Mucosa of descending colon (tissue), 3 donors: ENCODE data around the gene VPS13D. TPM values are rescaled to one million over a fixed set of nuclear protein-coding genes. Genes with fewer than 3 reads are reported as not detected.
A peak's percentile ranks its signal among the peaks of the same experiment; 100 is the strongest.
"Not testable (repeated sequence)": the region's sequence is repeated elsewhere in the genome, so short reads cannot be mapped to it uniquely, and the experiment has no call there.

Experiments
- ATAC-seq: fragments of 200-7000 bp; cut with Tn5 transposase; one replicate; pipeline ENCODE4 v1.9.1; 2020; ENCODE audit warnings: mild to moderate bottlenecking, moderate library complexity
- DNase-seq, 3 donors: peaks; one replicate each; pipeline ENCODE4 v3.0.0-alpha.2; 2020
- H3K36me3 ChIP-seq: fragments of 200-600 bp; one replicate; pipeline ENCODE4 v1.8.0; 2021; ENCODE audit warnings: low read depth, mild to moderate bottlenecking
- H3K4me1 ChIP-seq: fragments of 200-600 bp; one replicate; pipeline ENCODE4 v1.8.0; 2021; ENCODE audit warnings: low read depth, mild to moderate bottlenecking
- H3K4me3 ChIP-seq: fragments of 200-600 bp; one replicate; pipeline ENCODE4 v1.8.0; 2021; ENCODE audit warnings: mild to moderate bottlenecking
- H3K9me3 ChIP-seq: fragments of 200-600 bp; one replicate; pipeline ENCODE4 v1.8.0; 2021; ENCODE audit warnings: mild to moderate bottlenecking
- intact Hi-C, 2 donors: fragments of 100-400 bp; cut with DNase I in 1 of 2; cut with micrococcal nuclease in 1 of 2; formaldehyde crosslinking; loops; one replicate each; pipeline versions ENCODE4 v1.11.0 to v1.11.1; 2022; cut with DNase I, micrococcal nuclease
- total RNA-seq, 3 donors: library from RNA; stranded (reverse); fragmentation: NEBNext Ultra II Directional in 2 of 3; extraction: Animal tissue kit (Norgen Biotek cat#: 25700) in 2 of 3; gene quantifications; one replicate each; pipeline versions ENCODE4 v1.2.1 to v1.2.4, GENCODE V29; 2021 to 2023
- TF ChIP-seq, protein P1 (sequence below): fragments of 200-600 bp; IDR thresholded peaks from one replicate; pipeline ENCODE4 v1.8.0; 2022; ENCODE audit warnings: antibody characterized with exemption, mild to moderate bottlenecking
- donor health status: DM: no; HTN: no; CAD: no; lungs with moderate emphysema.
- donor health status: DM: no; HTN: no; CAD: no.
- donor health status: DM: no; HTN: yes; CAD: no.

The VPS13D gene
- total RNA-seq, 3 donors from 2014 or later, result 70.1 to 96.6 (median 96.6) TPM

DNA sequence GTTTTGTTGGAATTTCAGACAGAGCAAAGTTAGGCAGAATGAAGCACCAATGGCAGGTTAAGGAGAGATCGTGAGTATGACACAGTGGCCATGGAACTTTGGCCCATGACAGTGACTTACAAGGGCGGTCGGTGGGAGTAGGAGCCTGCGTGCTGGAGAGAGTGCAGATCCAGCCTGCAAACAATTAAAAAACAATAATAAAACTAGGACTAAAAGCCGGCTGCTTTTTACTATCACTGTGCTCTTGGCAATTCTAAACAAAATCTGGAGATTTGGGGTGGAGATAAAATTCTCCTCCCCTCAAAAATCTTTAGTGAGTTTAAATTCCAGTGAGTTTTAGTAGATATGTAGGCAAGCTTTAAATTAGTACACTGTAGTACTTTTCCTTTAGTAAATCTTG, 291.3 kb downstream of the VPS13D start:
- no peaks in the 10 kb centered on the region for H3K9me3 ChIP-seq
- H3K4me3 ChIP-seq, result no peak overlapping the region
- intact Hi-C loops, result no loop called here
- TF ChIP-seq, protein P1, sequence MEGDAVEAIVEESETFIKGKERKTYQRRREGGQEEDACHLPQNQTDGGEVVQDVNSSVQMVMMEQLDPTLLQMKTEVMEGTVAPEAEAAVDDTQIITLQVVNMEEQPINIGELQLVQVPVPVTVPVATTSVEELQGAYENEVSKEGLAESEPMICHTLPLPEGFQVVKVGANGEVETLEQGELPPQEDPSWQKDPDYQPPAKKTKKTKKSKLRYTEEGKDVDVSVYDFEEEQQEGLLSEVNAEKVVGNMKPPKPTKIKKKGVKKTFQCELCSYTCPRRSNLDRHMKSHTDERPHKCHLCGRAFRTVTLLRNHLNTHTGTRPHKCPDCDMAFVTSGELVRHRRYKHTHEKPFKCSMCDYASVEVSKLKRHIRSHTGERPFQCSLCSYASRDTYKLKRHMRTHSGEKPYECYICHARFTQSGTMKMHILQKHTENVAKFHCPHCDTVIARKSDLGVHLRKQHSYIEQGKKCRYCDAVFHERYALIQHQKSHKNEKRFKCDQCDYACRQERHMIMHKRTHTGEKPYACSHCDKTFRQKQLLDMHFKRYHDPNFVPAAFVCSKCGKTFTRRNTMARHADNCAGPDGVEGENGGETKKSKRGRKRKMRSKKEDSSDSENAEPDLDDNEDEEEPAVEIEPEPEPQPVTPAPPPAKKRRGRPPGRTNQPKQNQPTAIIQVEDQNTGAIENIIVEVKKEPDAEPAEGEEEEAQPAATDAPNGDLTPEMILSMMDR, result no peak
- H3K36me3 ChIP-seq, result no peaks in the 10 kb centered on the region
- DNase-seq, result no peak
- no peak for ATAC-seq
- peaks cover 9% of the 10 kb centered on the region for H3K4me1 ChIP-seq

DNA sequence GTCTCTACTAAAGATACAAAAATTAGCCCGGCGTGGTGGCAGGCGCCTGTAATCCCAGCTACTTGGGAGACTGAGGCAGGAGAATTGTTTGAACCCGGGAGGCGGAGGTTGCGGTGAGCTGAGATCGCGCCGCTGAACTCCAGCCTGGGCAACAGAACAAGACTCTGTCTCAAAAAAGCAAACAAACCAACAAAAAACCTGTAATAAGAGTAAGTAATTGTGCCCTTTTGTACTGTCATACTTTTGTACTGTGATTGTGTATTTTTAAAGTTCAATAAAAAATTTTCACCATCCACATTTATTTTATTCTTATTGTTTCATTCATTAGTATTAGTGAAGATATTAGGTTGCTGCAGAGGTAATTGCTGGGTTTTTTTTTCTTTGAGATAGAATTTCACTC, 292.9 kb downstream of the VPS13D start:
- DNase-seq, ATAC-seq, H3K9me3 ChIP-seq, intact Hi-C loops, H3K4me3 ChIP-seq, H3K36me3 ChIP-seq: not testable (repeated sequence)
- H3K4me1 ChIP-seq, result peaks cover 12% of the 10 kb centered on the region

DNA sequence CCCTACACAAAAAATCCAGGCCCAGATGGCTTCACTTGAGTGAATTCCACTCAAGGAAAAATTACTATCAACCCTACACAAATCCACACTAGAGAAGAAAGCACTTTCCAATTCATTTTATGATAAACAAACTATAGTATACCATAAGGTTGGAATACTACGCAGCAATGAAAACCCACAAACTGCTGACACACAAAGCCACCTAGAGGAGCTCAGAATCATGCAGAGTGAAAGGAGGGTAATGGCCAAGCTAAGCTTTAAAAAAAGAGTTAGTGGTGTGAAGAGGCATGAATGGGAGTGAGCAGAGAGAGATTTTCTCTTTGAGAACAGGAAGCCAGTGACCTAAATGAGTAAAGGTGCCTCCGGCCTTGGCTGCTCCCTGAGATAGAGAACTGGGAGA, 294.4 kb downstream of the VPS13D start:
- DNase-seq, result no peak
- no peak for ATAC-seq
- H3K4me3 ChIP-seq, result no peak overlapping the region
- intact Hi-C loops, result no loop called here
- peaks cover 23% of the 10 kb centered on the region for H3K4me1 ChIP-seq
- no peaks in the 10 kb centered on the region for H3K9me3 ChIP-seq
- H3K36me3 ChIP-seq, result no peaks in the 10 kb centered on the region
- TF ChIP-seq, protein P1, result no peak

DNA sequence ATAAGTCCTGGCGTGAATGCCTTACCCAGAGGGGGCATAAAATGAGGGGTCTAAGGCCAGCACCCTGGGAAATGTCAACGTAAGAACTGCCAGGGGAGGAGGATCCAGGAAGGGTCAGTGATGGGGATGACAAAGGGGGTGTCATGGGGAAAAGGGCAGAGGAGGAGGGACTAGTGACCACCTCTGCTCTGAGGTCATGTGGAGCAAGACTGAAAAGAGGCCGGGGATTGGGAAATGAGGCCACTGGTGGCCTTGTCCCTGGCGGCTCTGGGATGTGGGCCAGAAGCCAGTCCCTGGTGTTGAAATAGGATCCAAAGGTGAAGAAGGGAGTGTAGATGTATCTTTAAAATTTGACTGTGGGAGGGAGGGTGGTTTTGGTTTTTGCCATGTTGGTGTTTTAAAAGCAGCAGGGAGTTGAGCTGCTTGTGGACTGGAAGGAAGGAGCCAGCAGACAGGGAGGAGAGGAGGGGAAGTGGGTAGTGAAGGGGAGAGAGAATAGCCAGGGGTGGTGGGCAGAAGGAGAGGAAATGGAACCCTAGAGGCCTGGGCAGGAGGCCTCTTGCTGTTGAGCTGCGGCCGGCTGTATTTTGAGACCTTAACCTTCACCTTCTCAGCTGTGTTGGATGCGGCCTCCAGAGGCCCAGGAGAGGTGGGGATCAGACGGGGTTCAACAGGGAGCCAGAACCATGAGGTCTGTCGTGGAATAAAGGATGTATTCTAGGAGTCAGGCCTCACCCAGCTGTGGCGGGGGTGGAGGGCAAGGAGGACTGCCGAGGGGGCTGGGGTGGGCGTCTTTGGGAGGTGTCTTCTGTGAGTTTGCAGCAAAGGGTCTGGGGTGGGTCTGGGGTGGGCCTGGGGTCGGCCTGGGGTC, 295.7 kb downstream of the VPS13D start:
- ATAC-seq (peak; percentile 61), DNase-seq (peak; percentile 50 to 72 (median 67))
- Histone ChIP-seq H3K36me3 (no peaks in the 10 kb centered on the region), H3K9me3 (no peaks in the 10 kb centered on the region), H3K4me3 (no peak overlapping the region), H3K4me1 (peaks cover 27% of the 10 kb centered on the region)
- TF ChIP-seq, protein P1, result no peak
- intact Hi-C loops, result no loop called here

DNA sequence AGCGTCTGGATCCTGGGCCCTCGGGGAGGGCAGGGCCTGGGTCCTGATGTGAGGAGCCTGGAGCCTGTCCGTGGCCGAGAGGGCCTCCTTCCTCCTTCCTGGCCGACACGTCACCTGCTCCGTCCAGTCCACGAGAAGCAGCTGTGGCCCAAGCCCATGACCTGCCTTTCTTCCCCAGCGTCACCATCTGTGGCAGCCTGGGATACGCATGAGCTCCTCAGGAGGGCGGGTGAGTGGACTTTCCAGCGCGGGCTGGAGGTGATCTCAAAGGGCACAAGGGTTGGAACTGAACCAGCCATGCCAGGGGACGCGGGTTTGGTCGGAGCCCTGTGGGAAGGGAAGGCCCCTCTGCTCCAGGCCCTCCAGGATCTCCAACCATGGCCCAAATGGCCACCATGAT, 297.7 kb downstream of the VPS13D start:
- TF ChIP-seq, protein P1, result no peak
- H3K9me3 ChIP-seq, result no peaks in the 10 kb centered on the region
- no peaks in the 10 kb centered on the region for H3K36me3 ChIP-seq
- intact Hi-C loops, result no loop called here
- DNase-seq (no peak), ATAC-seq (no peak)
- no peak overlapping the region for H3K4me3 ChIP-seq
- H3K4me1 ChIP-seq, result peaks cover 27% of the 10 kb centered on the region

DNA sequence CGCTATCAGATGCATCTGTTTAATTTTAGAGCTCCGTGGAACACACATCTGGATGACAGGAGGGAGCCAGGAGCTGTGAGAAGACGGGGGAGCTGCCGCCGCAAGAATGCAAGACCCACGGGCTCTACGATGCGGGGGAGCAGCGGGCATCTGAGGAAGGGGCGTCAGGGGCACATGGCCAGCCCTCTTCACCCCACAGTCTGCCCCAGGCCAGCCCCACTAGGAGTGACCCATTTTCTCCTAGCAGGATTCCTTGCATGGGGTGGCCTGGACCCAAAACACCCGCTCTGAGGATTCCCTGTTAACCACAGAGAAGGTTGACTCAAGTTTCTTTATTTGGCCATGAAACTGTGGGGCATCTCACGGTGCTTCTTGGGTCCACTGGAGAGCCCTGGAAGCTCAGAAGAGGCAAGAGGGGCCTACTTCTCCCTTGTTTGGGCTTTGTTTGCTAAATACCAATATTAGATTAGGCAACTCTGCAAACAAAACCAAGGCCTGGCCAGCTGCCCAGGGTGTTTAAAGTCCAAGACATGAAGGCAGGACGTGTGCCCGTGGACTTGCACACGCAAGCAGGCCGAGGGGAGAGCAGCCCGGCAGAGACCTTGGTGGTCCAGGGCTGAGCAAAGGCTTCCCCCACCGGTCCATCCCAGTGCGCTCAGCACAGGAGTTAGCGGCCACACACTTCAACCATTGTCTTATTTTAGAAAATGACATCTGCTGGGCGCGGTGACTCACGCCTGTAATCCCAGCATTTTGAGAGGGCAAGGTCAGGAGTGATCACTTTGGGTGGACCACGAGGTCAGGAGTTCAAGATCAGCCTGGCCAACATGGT, 298.4 kb downstream of the VPS13D start:
- Histone ChIP-seq H3K36me3 (no peaks in the 10 kb centered on the region), H3K9me3 (no peaks in the 10 kb centered on the region), H3K4me1 (peaks cover 27% of the 10 kb centered on the region), H3K4me3 (no peak overlapping the region)
- ATAC-seq (peak; percentile 77), DNase-seq (peak; percentile 90 to 96 (median 94))
- TF ChIP-seq, protein P1, result no peak
- intact Hi-C loops, result no loop called here
